GM12865 (cell line): ENCODE results near the gene BACH1.
A peak's percentile ranks its signal among the peaks of the same experiment; 100 is the strongest.

Experiments
- DNase-seq: peaks from one replicate; pipeline ENCODE4 v3.0.0; 2010; ENCODE audit warnings: low read depth
- H3K4me3 ChIP-seq: 2 replicates; pipeline ENCODE4 v1.5.1; 2011; ENCODE audit warnings: mild to moderate bottlenecking, low read depth, low read length, control low read depth
- TF ChIP-seq, protein P1 (sequence below): IDR thresholded peaks from 2 replicates; pipeline ENCODE4 v1.5.1; 2011; ENCODE audit warnings: low read length, control low read depth, low read depth, inconsistent platforms; ENCODE audit not compliant: insufficient read depth; ENCODE audit errors: missing control alignments

Gene BACH1

DNA sequence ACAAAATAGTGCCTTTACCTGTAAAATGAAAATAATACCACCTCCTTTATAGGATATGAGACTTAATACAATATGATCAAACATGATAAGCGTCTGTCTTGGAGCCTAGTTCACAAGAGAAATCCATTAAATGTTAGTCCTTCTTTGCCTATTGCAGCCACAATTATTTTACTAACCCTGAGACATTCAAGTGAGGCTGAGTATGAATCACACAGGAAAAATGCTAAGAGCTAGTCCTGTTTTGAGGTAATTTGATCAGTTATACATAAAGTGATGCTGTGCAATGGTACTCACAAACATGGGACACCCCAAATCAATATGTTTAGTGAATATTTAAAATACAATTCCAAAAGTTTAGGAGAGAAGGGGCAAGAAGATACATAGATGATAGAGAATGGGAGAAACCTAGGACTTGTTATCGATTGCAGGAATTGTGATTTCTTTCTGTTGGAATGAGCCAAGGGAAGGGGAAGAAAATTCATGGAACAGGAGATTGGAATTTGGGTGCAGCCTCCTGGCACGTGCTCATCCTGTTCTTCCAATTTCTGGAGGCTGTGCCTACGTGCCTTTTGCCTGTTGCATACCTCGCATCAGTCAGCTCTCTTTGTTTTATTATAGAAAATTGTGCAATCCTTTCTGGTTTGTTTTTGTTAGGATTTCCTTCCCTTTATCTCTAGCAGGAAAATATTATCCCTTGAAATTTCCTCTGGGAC, 39.9 kb upstream of the BACH1 start:
- TF ChIP-seq, protein P1, sequence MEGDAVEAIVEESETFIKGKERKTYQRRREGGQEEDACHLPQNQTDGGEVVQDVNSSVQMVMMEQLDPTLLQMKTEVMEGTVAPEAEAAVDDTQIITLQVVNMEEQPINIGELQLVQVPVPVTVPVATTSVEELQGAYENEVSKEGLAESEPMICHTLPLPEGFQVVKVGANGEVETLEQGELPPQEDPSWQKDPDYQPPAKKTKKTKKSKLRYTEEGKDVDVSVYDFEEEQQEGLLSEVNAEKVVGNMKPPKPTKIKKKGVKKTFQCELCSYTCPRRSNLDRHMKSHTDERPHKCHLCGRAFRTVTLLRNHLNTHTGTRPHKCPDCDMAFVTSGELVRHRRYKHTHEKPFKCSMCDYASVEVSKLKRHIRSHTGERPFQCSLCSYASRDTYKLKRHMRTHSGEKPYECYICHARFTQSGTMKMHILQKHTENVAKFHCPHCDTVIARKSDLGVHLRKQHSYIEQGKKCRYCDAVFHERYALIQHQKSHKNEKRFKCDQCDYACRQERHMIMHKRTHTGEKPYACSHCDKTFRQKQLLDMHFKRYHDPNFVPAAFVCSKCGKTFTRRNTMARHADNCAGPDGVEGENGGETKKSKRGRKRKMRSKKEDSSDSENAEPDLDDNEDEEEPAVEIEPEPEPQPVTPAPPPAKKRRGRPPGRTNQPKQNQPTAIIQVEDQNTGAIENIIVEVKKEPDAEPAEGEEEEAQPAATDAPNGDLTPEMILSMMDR, result no peak
- H3K4me3 ChIP-seq, result no peak overlapping the region
- no peak for DNase-seq

GRCh38 chr21:29260461-29260860, 38.3 kb upstream of the BACH1 start:
- TF ChIP-seq, protein P1, result no peak
- DNase-seq, result no peak
- no peak overlapping the region for H3K4me3 ChIP-seq

- DNase-seq, result no peak
- TF ChIP-seq, protein P1, result no peak
- no peak overlapping the region for H3K4me3 ChIP-seq
These were observed 36.9 kb upstream of the BACH1 start for GRCh38 chr21:29261555-29262540.

DNA sequence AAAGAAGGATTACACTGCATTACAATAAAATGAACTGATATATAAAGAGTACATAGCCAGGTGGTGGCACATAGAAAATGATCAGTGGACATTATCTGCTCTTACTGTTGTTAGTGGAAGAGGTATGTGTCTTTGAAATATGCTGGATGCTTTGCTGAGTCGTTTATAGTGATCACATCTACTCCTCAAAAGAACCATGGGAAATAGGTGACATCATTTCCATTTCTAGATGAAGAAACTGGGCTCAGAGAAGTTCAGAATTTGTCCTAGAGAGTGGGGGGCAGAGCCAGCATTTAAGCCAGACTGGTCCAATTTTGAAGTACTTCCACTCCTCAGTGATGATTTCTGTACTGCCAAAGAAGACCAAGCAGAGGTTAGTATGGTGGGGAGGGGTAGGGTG, 34.0 kb upstream of the BACH1 start:
- no peak overlapping the region for H3K4me3 ChIP-seq
- no peak for DNase-seq
- TF ChIP-seq, protein P1, result no peak

GRCh38 chr21:29265690-29266479, 32.8 kb upstream of the BACH1 start:
- DNase-seq, result peak; percentile 60
- no peak overlapping the region for H3K4me3 ChIP-seq
- TF ChIP-seq, protein P1, result no peak

DNA sequence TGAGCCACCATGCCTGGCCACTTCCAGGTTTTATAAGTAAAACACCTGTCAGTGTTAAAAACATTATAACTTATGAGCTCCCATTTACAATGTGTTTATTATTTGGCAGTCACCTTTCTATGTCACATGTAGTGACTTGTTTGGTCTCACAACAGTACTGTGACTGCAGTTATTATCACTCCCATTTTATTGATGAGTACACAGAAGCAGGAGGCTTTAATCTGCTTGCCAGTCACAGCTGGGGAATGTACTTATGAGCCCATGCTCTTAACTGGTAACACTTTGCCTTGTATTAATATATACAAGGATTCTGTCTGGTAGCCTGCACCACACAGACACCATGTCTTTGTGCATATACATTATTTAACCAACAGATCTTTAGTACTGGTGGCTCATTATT, 31.1 kb upstream of the BACH1 start:
- H3K4me3 ChIP-seq, result no peak overlapping the region
- TF ChIP-seq, protein P1, result no peak
- no peak for DNase-seq
